HEK293T (cell line): ENCODE measurements around the gene RAD51B.

Experiments
- FOXM1 ChIP-seq: fragments of 450-650 bp; IDR thresholded peaks from 2 replicates; pipeline ENCODE4 v1.6.1; 2017; ENCODE audit warnings: mild to moderate bottlenecking, borderline replicate concordance
- ZNF384 ChIP-seq: fragments of 450-650 bp; IDR thresholded peaks from 2 replicates; pipeline ENCODE4 v1.6.1; 2016

DNA sequence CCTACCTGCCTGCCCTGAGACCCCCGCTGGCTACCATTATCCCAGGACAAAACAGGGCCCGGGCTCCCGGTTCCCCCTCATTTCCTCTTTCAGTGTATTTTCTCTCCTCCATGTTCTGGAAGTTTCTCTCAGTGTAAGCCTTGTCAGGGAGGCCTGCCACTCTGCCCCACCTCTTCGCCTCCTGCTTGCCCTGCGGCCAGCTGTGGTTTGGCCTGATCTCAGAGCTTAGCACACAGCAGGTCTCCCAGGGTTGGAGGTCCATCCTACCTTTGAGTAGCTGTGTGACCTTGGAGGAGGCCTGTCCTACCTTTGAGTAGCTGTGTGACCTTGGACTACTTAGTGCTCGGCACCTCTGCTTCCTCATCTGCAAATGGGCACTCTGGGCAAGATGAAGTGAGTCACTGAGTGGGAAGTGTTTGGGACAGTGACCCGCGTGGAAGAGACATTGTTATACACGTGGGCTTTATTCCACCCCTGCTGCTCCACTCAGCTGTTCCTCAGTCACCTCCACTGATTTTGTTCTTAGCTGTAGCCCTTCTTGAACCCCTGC, 760.6 kb downstream of the RAD51B start:
- TF ChIP-seq FOXM1, result no peak
- TF ChIP-seq ZNF384, result no peak
